Gastroesophageal sphincter (tissue), 3 donors: Measurements from ENCODE around the gene SUPT16H.

Experiments
- EP300 ChIP-seq: sonication (generic); formaldehyde crosslinking; IDR thresholded peaks from one replicate; pipeline ENCODE4 v1.6.1; 2017; ENCODE audit warnings: antibody characterized with exemption, mild to moderate bottlenecking
- POLR2A ChIP-seq, 2 donors: fragments of 450-650 bp; IDR thresholded peaks; one replicate each; pipeline ENCODE4 v1.6.1; 2017; ENCODE audit warnings: antibody characterized with exemption in 2 of 2, mild to moderate bottlenecking in 2 of 2, moderate library complexity in 1 of 2
- POLR2AphosphoS5 ChIP-seq: sonication (generic); formaldehyde crosslinking; IDR thresholded peaks from one replicate; pipeline ENCODE4 v1.6.1; 2017; ENCODE audit warnings: antibody characterized with exemption
- TF ChIP-seq, protein P1 (sequence below), 4 experiments: fragments of 200-600 bp in 2 of 4; fragments of 450-650 bp in 2 of 4; sonication (generic) in 1 of 4; IDR thresholded peaks; one replicate each; pipeline ENCODE4 v1.5.1; 2017 to 2019; ENCODE audit warnings: antibody characterized with exemption in 4 of 4, mild to moderate bottlenecking in 2 of 4, moderate library complexity in 2 of 4

DNA sequence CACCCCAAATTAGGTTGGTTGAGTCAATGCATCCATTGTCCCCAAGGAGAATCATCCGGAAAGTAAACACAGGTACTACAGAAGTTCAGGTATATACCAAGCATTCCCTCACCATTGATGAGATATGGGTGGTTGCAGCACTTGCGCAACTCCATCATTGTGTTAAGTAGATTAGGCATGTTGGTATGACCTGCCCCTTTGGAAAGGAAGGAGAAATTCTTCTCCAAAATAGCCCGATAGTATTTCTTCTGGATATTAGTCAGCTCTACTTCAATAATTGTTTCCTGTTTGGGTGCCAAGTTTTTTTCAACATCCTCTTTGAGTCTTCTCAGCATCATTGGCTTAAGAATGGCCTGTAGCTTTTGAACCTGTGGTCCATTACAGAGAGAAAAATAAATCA is 21.3 kb upstream of the SUPT16H start:
- TF ChIP-seq EP300 = no peak
- TF ChIP-seq, protein P1, sequence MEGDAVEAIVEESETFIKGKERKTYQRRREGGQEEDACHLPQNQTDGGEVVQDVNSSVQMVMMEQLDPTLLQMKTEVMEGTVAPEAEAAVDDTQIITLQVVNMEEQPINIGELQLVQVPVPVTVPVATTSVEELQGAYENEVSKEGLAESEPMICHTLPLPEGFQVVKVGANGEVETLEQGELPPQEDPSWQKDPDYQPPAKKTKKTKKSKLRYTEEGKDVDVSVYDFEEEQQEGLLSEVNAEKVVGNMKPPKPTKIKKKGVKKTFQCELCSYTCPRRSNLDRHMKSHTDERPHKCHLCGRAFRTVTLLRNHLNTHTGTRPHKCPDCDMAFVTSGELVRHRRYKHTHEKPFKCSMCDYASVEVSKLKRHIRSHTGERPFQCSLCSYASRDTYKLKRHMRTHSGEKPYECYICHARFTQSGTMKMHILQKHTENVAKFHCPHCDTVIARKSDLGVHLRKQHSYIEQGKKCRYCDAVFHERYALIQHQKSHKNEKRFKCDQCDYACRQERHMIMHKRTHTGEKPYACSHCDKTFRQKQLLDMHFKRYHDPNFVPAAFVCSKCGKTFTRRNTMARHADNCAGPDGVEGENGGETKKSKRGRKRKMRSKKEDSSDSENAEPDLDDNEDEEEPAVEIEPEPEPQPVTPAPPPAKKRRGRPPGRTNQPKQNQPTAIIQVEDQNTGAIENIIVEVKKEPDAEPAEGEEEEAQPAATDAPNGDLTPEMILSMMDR (IDR thresholded peaks at IDR 0.05) = no peak
- TF ChIP-seq POLR2A (IDR thresholded peaks at IDR 0.05) = no peak
- no peak for TF ChIP-seq POLR2AphosphoS5
